DMS153 treated with DMSO at 0.1 percent for 48 hours (cell line): Measurements from ENCODE around the gene PABPN1.
"Not testable (repeated sequence)": the region's sequence is repeated elsewhere in the genome, so short reads cannot be mapped to it uniquely, and the experiment has no call there.

Experiments used
- DNase-seq: peaks from one replicate; lab custom pipeline; 2025; ENCODE audit not compliant: unreplicated experiment; lab: John Stamatoyannopoulos, UW

The PABPN1 gene, protein sequence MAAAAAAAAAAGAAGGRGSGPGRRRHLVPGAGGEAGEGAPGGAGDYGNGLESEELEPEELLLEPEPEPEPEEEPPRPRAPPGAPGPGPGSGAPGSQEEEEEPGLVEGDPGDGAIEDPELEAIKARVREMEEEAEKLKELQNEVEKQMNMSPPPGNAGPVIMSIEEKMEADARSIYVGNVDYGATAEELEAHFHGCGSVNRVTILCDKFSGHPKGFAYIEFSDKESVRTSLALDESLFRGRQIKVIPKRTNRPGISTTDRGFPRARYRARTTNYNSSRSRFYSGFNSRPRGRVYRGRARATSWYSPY

DNA sequence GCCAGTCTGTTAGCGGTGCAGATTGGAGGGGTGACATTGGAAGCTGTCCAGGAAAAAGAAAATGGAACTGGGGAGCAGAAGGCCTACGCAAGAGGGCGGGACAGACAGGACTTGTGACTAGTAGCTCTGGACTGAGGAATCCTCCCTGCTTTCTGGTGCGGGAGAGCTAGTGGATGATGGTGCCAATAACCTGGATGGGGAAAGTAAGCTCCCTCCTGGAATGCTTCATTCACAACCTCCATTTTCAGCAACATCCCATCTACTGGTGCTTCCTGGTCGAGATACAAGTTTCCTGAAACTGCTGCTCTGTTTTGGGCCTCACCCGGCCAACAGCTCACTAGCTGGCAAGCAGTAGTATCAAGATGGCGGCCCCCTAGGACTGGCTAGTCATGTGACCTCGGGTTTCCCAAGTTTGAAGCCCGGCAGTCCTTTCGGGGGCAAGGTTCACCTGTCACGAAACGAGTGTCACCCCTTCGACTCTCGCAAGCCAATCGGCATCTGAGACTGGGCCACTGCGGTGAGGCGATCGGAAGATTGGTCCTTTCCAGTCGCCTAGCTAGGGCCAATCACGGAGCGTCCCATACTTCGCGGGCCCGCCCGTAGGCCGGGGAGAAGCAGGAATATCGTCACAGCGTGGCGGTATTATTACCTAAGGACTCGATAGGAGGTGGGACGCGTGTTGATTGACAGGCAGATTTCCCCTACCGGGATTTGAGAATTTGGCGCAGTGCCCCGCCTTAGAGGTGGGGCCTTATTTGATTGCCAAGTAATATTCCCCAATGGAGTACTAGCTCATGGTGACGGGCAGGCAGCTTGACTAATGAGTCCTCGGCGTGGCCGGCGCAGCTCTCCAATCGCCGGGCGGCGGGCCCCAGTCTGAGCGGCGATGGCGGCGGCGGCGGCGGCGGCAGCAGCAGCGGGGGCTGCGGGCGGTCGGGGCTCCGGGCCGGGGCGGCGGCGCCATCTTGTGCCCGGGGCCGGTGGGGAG is at the start of gene PABPN1:
Gene PABPN1, plus strand, starts transcription at position 874 of the 988 bp plus-strand sequence. Its CDS starts 13 bp downstream, at position 887.
- peak; percentile 99 for DNase-seq

DNA sequence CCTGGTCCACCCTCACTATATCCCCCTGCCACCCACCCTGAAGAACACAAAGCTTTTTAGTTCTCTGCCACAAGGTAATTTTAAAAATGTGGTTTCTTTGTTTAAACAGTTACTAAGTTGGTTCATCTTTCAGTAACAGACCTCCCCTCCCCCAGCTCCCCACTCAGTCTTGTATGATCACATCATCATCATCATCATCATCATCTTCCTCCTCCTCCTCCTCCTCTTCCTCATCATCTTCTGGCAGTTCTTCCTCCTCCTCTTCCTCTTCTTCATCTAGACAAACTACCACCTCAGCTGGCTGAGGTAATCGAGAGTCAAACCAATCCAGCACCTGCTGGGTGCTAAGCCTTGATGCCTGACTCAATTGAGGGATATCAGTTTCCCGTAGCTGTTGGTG is 45.8 kb upstream of the PABPN1 start:
- DNase-seq = no peak

DNA sequence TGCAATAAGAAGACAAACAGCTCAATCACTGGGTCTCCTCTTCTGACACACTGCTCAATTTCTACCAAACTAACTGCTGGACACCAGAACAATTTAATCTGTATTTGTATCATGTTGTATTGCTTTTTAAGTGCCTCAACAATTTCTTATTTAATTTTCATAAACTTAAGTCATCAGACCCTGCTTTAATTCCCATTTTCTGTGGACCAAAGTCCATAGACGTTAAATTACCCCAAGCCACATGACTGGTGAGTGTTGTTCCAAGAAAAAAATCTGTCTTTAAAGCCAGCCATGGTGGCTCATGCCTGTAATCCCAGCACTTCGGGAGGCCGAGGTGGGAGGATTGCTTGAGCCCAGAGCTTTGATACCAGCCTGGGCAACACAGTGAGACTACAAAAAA is 44.1 kb upstream of the PABPN1 start:
- no peak for DNase-seq

DNA sequence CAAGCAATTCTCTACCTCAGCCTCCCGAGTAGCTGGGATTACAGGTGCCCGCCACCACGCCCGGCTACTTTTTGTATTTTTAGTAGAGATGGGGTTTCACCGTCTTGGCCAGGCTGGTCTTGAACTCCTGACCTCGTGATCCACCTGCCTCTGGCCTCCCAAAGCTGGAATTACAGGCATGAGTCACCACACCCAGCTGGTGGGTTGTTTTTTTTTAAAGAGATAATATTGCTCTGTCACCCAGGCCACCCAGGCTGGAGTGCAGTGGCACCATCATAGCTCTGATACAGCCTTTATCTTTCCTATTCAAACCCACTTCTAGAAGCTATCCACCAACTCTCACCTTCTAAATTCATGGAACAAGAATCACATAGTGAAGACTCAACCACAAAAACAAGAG is 43.3 kb upstream of the PABPN1 start:
- DNase-seq = not testable (repeated sequence)

DNA sequence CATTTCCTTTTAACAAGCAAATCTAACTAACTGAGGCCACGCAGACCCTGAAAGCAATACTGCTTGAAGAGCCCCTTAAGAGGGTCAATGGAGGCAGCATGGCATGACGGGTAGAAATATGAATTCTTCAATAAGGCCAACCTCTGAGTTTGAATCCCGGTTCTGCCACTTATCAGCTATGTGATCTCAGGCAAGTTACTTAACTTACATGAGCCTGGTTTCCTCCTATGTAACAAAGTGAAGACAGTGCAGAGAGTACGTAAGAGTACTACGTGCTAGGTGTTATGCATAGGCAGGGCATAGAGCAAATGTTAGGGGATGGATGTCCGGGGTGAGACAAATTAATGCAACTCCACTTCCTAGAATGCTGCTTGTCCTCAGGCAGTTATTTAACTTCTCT is 40.0 kb upstream of the PABPN1 start:
- DNase-seq = no peak

DNA sequence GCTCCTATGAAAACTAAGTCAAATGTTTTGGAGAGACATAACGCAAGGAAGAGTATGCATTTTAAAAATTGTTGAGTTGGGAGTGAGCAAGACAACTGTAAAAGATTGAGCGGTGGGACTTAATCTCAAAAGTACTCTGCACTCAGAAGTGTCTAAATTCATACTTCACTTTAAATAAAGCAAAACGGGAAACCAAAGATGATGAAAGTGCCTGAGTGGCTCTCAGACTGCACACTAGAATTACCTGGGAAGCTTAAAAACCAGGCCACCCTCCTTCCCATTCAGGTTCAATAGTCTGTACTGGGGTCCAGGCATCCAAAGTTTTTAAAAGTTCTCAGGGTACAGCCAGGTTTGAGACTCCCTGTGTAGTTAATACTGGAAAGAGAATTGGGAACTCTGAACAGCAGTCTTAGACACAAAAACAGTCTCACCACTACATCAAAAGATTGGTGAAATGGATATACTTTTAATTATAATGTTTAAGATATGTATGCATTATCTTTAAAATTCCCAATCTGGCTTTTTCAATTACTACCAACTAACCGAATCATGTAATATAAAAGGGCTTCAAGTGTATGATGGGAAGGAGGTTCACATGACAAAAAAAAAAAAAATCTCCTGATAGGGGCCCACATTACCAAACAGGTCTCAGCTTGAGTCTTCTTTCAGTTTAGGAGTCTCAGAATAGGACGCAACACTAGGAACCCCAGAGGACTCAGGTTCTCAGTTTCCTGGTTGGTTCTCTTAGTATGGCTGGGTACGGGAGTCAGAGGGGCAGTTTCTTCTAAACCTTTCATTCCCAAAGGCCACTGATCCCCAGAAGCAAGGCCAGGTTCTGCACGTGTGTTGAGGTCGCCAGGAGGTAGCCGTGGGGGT is 36.4 kb upstream of the PABPN1 start:
- no peak for DNase-seq

DNA sequence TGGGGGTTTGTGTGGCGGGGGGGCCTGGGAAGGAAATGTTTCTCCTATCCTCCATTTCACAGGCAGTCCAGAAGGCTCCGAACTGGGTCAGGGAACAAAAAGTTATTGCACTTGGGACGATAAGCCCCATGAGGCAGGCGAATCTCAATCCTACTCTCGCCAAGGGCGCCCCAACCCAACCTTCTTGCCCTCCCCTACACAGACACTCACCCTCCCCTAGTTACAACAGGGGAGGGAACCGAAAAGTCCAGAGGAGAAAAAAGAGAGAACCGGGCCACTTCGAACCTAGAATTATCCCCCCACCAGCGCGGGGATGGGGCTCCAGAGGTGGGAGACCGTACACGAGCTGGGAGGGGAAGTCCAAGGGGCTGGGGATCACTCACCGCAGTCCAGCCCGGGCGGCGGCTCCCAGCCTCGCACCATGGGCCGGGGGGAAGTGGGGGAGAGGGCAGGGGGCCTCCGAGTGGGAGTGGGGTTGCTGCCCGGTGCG is 35.7 kb upstream of the PABPN1 start:
- DNase-seq = no peak

DNA sequence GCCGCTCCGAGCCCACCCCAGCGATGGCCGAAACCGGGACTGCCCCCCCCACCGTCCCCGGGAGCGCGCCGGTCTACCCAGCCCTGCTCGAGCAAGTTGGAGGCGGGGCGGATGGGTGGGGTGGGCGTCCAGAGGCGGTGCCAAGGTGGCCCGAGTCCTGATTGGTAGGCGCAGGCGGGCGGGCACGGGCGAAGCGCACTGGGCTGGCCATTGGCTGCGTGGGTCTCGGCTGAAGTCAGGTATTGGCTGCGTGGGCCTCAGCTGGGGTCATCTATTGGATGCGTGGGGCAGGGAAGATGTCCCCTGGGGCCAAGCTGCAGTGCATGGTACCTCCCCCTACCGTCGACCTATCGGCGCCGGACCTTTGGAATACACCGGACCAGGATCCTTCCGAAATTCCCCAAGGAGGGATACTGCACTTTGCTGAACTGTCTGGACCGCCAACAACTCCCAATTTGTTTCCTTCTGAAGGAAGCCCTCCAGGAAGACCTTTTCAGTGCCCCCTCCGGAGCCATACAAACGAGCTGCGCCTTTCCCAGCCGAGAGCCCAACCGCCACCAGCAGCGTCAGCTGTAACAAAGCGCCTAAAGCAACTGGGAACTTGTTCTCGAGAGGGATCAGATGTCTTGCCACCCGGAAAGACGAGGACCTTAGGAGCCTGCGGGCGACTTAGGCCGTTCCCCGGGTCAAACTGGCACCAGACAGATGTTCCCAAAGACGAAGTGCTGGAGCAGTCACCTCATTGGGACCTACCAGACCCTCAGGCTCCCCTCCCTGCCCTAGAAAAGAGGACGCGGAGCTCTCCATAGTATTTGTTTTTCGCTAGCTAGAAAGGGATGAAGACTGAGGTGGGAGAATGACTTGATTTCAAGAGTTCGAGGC is 35.0 kb upstream of the PABPN1 start, which contains the start of gene HOMEZ:
Gene HOMEZ, minus strand, starts transcription at position 113 of the 882 bp plus-strand sequence. CDS start 180 bp downstream, outside the sequence.
- DNase-seq = peak; percentile 96

DNA sequence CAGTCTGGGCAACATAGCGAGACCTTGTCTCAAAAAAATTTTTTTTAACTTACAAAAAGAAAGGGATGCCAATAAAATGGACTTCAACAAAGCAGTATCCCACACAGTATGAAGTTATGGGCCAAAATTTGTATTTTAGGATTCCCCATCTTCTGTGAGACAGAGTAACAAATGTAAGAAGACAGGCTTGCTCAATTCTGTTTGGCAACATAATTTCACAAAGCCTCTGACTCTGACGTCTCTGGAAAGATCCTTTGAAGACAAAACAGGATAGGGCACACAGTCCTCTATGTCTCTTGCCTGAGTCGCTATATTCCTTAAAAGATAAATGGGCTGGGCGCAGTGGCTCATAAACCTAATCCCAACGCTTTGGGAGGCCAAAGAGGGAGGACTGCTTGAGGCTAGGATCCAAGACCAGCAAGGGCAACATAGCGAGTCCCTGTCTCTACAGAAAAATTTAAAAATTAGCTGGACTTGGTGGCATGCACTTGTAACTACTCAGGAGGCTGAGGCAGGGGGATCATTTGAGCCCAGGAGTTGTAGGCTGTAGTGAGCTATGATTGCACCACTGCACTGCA is 34.3 kb upstream of the PABPN1 start:
- no peak for DNase-seq

DNA sequence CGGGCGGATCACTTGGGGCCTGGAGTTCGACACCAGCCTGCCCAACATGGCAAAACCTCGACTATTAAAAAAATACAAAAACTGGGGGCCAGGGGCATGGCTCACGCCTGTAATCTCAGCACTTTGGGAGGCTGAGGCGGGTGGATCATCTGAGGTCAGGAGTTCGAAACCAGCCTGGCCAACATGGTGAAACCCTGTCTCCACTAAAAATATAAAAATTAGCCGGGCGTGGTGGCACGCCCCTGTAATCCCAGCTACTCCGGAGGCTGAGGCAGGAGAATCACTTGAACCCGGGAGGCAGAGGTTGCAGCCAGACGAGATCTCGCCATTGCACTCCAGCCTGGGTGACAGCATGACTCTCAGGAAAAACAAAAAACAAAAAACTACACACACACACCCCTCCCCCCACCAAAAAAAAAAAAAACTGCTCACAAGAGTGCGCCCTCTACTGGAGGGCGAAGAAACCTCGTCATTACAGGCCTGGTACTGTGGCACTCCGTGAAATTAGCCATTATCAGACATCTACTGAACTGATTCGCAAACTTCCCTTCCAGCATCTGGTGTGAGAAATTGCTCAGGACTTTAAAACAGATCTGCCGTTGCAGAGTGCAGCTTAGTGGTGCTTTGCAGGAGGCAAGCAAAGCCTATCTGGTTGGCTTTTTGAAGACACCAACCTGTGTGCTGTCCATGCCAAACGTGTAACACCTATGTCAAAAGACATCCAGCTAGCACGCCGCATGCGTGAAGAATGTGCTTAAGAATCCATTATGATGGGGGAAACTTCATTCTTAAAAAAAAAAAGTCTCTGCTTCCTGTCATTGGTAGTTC is 26.3 kb upstream of the PABPN1 start:
- peak; percentile 16 for DNase-seq

DNA sequence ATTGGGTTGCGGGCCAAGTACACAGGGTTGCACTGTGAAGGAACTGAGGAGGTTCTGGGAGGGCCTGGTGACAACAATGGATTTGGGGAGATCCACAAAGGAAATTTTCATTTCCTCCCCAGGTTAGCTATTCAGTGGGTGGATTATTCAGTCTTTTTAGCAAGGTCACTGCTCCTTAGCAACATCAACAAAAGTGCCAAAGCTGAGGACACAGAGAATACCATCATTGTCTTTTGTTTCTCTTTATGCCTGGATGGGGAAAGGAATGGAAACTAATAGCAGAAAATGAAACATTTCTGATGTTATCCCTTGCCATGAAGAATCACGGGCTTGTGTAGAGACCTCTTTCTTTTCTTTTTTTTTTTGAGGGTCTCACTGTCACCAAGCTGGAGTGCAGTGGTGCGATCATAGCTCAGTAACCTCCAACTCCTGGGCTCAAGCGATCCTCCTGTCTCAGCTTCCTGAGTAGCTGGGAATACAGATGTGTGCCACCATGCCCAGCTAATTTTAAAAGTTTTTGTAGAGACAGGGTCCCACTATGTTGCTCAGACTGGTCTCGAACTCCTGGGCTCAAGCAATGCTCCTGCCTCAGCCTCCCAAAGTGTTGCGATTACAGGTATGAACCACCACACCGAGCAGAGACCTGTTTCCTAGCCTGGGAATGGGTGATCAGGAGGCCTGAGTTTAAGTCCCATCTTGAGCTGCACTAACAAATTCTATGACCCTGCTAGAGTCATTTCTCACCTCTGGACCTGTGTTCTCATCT is 25.1 kb upstream of the PABPN1 start:
- no peak for DNase-seq

DNA sequence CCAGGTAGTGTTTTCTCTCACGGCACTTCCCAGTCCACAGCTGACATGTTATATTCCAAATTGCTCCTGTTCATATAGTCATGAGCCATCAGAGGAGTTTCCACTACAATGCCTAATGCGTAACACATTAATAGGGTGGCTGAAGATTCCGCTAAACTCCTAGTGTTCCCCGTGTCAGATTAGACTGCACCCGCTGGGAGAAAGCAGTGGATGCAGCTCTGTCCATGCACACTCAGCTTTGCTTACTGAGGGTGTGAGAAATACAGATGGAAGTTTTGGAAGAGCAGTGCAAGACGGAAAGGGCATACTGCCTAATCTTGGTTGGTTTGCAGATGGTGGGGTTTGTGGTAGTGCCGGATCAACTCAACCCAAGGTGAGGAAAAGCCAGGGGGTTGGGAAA is 24.2 kb upstream of the PABPN1 start:
- DNase-seq = no peak

DNA sequence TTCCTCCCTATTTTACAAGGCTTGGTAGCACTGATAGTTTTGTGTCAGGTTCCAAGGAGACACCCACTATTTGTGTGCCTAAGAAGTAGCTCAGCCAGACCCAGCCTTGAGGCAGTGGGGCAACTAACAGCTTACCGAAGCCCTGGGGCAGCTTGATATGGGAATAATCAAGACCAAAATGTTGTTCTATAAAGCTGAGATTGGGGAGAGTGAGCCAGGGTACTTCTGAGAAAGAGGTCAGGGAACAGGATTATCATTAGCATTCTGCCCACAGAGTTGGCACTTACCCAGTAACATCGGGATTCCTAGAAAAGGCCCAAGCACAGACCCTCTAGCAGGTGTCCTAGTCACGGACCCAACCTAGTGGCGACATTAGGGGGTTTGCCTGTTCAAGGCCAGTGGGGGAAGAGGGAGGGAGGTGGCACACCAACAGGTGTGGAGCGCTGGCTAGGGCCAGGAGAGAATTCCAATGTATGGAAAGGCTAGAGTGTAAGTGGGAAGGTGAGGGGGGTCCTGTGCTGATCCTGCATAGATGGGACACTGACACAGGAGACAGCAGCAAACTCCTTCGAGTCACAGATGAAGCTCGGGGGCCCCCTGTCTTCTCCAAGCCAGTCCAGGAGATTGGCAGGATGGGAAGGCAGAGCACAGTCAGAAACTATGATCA is 23.5 kb upstream of the PABPN1 start:
- no peak for DNase-seq

DNA sequence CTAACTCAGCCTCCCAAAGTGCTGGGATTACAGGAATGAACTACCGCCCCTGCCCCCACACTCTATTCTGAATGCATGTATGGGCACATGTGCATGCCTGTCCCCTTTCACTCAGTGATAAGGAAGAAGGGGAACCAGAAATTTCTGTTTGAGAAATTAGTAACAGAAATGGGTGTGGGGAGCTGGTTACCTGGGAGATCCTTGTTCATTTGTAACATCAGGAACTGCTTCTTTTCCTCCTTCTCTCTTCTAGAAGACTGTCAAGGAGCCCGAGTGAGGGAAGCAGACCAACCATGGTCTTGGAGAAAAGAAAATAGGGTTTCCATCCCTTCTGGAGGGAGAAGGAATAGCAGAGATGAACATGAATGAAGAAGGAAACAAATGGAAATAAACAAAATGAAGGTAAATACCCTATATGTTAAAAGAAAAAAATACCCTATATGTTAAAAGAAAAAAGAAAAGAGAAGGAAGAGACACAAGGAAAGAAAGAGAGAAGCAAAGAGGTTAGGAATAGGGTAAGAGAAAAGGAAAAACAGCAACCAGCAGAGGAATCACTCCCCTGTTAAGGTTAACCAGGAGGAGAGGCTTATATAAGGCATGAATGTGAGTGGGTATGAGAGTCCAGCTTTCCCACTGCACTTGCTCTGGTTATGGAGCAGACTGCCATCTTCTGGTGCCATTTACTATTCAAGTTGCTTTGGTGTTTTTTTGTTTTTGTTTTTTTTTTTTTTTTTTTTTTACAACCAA is 21.9 kb upstream of the PABPN1 start:
- no peak for DNase-seq

DNA sequence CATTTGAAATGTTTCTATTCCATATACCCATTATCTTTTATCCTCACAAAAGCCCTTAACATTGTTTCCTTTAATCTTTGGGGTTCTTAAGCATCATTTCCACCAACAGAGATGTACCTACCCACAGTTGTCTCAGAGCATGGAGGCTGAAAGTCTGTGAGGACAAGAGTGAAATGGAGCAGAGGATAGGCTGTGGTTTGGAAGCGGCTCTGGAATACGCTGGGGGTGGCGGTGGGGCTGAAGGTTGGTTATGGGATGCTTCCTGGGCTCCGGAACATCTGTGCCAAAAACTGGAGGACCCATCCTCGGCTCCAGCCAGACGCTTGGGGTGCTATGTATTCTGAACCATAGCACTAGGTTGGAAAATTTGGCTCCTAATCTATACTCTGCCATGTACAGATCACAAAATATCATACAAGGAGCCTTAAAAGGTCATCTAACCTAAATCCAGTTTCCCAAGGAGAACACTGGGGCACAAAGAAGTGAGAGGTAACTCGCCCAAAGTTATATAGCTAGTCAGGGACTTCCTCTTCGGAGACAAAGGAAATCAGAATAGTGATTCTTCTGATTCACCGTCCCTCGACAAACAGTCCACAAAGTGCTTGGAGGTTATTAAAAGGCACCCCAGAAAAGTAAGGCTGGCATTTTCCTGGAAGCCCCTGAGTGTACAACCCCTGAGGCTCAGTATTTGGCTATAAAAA is 21.1 kb upstream of the PABPN1 start:
- no peak for DNase-seq

DNA sequence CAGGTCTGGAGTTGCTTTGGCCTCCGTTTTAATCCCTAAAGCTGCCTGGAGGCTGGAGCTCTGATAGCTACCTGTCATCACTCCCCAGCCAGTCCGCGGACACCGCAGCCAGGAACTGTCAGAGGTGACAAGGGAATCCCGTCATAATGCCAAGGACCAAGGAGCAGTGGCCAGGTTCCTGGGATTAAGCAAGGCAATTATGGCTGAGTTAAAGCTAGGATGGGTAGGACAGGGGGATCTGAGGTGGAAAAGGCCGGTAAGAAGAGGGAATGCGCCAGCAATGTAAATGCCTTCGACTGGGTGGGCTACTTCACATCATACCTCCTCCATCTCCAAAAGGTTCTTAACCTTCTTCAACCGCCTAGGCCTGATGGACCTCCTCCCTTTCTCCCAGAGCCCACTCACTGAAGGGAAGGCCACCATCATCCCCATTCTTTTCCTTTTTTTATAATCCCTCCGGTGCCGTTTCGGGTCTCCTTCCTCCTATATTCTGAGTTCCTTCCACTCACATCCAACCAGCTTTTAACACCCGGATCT is 20.5 kb upstream of the PABPN1 start:
- peak; percentile 24 for DNase-seq
